GM03348 (cell line): ENCODE data around the gene ATP6V1E1.
A peak's percentile ranks its signal among the peaks of the same experiment; 100 is the strongest.
"Not testable (repeated sequence)": the region's sequence is repeated elsewhere in the genome, so short reads cannot be mapped to it uniquely, and the experiment has no call there.

Experiments
- DNase-seq: peaks from one replicate; pipeline ENCODE4 v3.0.0; 2012; ENCODE audit warnings: low spot score

The ATP6V1E1 gene

DNA sequence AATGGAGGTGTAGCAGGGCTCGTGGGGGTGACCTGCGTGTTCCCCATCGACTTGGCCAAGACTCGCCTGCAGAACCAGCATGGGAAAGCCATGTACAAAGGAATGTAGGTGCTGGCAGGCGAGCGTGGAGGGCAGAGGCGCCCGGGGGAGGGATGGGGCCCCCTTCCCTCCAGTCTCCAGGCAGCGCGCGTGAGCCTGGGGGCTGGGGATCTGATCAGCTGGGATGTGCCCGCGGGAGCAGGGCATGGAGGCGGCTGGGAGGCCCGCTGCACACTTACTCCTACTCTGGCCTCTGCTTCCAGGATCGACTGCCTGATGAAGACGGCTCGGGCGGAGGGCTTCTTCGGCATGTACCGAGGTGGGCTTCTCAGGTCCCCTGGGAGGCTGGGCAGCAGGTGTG lies 47.5 kb downstream of the ATP6V1E1 start:
- DNase-seq: no peak

DNA sequence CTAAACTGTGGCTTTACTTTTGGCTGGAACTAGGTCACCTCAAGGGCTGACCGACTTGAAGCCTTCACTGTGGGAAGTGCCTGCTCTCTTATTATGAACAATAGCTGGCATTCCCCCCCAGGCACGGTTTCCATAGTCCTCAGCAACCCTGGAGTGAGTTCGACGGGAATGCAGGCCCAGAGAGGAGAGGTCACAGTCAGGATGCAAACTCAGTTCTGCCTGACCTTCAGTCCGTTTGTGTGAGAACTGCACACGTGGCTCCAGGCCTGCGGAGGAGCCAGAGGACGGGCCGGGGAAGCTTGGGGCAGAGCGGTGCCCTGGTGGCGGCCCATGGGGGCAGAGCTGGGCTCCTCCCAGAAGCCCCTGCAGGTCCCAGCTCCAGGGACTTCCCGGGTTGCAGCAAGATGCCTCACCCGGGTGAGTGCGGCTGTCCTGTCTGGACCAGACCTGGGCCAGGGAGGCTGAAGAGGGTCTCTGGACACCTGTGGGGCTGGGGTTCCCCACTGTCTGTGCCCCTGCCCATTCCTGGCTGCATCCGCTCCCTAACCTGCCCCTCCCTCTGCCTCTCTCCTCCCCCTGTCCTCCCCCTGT lies 48.0 kb downstream of the ATP6V1E1 start:
- DNase-seq: no peak

GRCh38 chr22:17579535-17579981 lies 49.0 kb downstream of the ATP6V1E1 start:
- DNase-seq: no peak

DNA sequence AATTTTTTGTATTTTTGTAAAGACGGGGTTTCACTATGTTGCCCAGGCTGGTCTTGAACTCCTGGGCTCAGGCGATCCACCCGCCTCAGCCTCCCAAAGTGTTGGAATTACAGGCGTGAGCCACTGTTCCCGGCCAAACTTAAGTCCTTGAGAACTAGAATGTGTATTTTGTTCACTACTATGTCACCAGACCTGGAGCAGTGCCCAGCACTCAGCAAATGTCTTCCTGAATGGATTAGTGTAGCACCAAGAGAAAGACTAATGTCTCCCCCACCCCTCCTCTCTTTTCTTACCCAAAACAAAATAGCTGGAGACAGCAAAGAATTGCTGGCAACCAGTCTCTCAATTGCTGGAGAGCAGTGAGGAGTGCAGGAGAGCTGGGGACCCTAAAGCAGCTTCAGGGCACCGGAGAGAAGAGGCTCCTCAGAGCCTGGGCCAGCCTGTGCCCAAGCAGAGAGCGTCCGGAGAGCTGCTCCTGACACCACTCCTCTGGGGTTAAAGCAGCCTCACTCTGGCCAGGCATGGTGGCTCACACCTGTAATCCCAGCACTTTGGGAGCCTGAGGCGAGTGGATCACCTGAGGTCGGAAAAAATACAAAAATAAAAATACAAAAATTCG lies 50.3 kb downstream of the ATP6V1E1 start:
- DNase-seq: no peak

DNA sequence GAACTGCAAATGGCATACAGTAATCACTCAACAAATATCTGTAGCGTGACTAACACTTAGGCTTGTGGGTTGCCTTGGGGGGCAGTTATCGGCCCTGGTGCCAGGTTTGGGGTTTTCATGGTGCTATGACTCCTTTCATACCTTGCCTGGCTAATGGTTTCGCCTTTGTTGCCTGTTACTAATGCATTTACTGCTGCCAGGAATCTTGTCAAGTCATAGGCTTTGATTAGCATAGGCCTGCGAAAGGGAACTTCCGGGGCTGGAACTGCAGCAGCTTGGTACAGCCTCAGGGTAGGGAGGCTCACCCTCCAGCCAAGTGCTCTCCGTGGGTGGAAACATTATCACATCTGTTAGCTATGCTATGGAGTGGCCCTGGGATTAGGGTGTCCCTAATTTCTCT lies 52.1 kb downstream of the ATP6V1E1 start:
- peak; percentile 88 for DNase-seq

DNA sequence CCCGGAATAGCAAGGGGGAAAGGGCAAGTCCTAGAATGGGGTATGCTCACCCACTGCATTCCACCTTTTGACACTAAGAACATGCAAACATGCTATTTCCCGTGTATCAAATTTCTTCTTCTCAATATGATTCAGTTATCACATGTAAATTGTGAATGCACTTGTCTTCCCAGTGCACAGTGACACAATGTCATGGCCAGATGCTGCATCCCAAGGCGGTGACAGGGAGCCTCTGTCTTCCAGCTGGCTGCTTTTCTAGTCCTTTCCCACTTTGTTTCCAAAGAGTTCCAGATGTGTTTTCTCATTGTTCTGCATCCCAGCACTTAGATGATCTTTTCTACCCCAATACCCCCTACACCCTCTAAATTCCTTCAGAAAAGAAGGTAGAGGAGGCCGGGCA lies 52.9 kb downstream of the ATP6V1E1 start:
- no peak for DNase-seq

DNA sequence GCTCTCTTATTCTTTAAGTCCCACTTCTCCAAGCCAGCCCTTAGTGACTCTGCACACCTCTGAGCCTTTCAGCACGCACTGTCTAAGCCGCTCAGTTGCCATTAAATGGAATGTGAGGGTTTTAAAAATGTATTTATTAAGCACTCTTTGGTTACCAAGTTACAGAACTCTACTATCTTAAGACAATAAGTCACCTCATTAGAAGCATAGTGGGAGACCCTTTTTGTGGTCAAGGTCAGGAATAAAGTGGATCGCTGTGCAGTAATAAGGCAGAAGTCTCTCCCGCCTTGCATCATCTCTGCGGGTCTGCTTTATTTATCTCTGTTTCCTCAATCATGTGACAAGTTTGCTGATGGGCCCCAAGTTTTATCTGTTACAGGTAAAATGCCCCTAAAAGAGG lies 53.4 kb downstream of the ATP6V1E1 start:
- no peak for DNase-seq

DNA sequence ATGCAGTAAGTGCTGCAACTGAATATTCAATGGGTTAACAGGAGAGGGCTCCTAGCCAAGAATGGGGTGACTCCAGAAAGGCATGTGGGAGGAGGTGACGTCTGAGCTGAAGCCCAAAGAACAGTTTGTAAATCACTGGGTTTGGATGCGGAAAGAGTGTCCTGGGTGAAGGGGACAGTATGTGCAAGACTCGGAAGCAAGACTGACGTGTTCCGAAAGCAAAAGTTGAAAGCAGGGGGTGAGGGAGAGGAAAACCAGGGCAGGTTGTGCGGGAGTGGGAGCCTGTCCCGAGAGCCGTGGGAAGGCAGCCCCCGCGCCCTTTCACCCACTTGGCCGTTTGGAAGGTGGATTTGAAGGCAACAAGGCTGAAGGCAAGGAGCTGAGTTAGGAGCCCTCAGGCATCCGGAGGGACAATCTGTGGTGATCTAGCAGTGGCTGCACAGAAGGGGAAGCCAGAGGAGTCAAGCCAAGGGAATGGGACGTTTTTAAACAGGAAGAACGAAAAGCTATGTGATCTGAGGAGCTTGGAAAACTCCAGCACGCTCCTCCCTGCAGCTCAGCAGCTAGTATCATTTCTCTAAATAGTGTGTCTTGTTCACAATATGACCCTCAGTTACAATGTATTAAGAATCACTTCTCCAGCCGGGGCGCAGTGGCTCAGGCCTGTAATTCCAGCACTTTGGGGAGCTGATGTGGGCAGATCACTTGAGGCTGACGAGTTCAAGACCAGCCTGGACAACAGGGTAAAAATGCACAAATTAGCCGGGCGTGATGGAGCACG lies 57.5 kb downstream of the ATP6V1E1 start:
- DNase-seq: peak; percentile 71

DNA sequence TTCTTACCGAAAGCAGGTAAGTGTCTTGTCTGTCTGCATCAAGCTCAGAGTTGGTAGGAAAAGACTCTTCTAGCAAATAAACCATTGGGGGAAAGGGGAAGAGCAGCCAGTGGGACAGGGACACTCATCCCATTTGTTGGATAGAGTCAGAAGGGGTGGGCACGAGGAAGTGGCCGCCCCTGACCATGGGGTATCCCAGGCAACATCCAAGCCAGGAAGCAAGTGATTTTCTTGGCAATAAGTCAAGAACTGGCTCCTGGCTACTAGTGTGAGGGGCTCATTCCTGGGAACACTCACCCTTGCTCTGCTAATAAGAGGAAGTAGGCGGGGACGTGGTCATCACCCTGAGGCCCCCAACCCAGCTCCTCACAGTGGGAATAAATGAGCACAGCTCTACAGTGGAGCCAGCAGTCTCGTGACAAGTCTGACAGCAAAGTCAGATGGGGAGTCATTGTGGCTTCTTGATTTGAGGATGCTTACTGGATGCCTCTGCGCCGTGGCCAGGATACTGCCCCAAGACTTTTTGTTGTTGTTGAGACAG lies 58.5 kb downstream of the ATP6V1E1 start:
- no peak for DNase-seq

- DNase-seq: no peak
These were observed 61.8 kb downstream of the ATP6V1E1 start for GRCh38 chr22:17566776-17567175.

GRCh38 chr22:17566016-17566687 lies 62.4 kb downstream of the ATP6V1E1 start:
- DNase-seq: not testable (repeated sequence)

- peak; percentile 47 for DNase-seq
These were observed 64.6 kb downstream of the ATP6V1E1 start for GRCh38 chr22:17563936-17564391.

DNA sequence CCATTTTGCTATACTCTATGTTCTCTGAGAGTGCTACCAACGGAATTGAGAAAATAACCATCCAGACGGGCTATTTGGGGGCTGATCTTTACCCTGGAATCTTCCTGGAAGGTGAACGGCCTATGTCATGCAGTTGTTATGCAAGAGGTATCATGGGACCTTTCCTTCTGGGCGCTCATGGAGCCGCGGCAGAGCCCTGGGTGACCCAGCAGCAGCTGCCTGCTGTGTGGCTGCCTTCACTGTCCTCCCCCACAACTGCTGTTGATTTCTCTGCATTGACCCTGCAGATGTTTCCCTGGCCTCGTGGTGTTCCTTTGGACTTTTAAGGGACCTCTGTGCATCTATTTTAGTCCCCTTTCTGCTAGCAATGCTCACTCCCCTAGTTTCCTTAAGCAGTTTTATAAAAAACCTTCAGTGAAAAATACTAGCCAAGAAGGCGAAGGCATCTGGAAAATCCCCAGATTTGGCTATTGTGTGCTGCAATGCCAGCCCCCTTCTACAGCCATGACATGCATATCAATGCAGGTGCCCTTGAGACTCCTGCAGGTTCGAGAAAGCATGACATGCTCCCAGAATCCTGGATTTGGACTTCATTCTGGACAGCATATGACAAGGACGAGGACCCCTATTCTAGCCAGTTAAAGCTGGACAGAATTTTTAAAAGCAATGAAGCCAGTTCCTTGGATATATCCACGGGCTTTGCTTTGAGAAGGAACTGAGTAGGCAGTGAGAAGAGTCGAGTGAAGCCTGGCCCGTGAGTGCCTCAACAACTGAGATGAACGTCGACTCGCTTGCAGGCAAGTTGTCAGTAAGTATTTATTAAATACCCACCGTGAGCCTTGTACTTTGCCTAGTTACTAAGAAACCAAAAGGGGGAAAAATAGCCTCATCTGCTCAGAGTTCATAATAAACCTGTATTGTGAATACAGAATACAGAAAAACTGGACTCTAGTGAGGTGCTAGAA lies 65.4 kb downstream of the ATP6V1E1 start, which contains the start of gene SLC25A18:
TSS of gene SLC25A18 (plus strand) at position 593 of the 965 bp plus-strand sequence. CDS start 16,447 bp downstream, outside the sequence.
- no peak for DNase-seq

GRCh38 chr22:17559188-17559587 lies 69.4 kb downstream of the ATP6V1E1 start:
- DNase-seq: no peak

DNA sequence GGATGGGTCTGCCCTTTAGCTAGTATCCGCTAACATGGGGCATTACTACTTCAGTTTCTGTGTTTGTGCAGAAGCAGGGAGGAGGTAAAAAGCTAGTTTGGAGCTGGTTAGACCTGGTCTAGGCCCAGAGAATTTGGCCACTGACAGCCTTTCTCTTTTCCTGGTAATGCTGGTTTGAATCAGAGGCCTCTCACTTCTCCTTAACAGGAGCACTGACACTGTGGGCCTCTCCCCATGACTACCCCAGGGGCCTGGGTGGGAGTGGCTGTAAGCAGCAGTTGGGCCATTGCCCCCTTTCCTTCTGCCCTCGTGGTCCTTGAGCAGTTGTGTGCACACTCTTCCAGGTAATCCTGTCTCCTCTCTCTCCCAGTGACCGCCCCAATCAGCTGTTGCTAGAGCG lies 73.7 kb downstream of the ATP6V1E1 start:
- no peak for DNase-seq

- DNase-seq: no peak
These were observed 75.8 kb downstream of the ATP6V1E1 start for GRCh38 chr22:17552737-17553136.

DNA sequence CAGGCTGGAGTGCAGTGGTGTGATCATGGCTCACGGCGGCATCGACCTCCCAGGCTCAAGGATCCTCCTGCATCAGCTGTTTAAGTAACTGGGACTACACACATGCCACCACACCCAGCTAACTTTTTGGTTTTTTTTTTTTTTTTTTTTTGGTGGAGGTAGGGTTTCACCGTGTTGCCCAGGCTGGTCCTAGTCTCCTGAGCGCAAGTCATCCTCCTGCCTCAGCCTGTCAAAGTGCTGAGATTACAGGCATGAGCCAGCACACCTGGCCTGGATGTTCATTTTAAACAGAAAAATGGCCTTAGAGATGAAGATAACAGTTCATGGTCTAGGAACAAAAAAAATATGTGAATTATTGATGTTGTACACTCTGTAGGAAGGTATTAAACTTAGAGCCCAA lies 78.9 kb downstream of the ATP6V1E1 start:
- no peak for DNase-seq

- no peak for DNase-seq
These were observed 79.4 kb downstream of the ATP6V1E1 start for GRCh38 chr22:17549183-17549582.

GRCh38 chr22:17548756-17549035 lies 79.9 kb downstream of the ATP6V1E1 start:
- DNase-seq: no peak

DNA sequence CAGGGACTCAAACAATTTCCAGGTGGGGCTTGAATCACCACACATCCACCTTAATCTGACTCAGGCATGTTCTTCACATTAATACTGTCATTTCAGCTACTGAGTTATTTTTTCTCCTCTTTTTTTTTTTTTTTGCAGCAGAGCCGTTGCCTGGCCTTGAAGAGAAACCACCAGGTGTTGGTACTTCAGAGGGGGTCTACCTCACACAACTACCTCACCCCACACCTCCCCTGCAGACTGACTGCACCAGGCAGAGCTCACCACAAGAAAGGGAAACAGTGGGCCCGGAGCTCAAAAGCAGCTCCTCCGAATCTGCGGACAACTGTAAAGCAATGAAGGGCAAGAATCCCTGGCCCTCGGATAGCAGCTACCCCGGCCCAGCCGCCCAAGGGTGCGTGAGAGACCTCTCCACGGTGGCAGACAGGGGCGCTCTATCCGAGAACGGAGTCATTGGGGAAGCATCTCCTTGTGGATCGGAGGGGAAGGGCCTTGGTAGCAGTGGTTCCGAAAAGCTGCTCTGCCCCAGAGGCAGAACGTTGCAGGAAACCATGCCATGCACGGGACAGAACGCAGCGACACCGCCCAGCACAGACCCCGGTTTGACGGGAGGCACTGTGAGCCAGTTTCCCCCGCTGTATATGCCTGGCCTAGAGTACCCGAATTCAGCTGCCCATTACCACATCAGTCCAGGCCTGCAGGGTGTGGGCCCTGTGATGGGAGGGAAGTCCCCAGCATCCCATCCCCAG lies 80.4 kb downstream of the ATP6V1E1 start:
- no peak for DNase-seq

DNA sequence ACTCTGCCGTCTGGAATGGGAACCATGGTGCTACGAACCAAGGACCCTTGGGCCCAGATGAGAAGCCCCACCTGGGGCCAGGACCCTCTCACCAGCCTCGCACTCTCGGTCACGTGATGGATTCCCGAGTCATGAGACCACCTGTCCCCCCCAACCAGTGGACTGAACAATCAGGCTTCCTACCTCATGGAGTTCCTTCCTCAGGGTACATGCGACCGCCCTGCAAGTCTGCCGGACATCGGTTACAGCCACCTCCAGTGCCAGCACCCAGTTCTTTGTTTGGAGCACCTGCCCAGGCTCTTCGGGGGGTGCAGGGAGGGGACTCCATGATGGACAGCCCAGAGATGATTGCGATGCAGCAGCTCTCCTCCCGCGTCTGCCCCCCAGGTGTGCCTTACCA lies 86.1 kb downstream of the ATP6V1E1 start:
- no peak for DNase-seq
